Measurements from ENCODE around the gene COX6A2.

GRCh38 chr16:31397096-31397660, 31.0 kb downstream of the COX6A2 start:
- TF ChIP-seq EZH2 (IDR thresholded peaks at IDR 0.05; ENCODE audit: insufficient read depth, low read length) (no peak), CTCF (IDR thresholded peaks at IDR 0.05; ENCODE audit: insufficient read depth, low read depth, low read length) (no peak)
